ENCODE data around the gene PNRC2. TPM values are rescaled to one million over a fixed set of nuclear protein-coding genes. Genes with fewer than 3 reads are reported as not detected.

The PNRC2 gene
- total RNA-seq, 3 donors from 2014 or later, result 116 to 137 (median 121) TPM

- Histone ChIP-seq H3K4me1 (ENCODE audit: low read depth) (no peaks in the 10 kb centered on the region), H3K36me3 (ENCODE audit: low read depth) (no peaks in the 10 kb centered on the region), H3K9me3 (no peaks in the 10 kb centered on the region), H3K4me3 (no peak overlapping the region)
- TF ChIP-seq CTCF (IDR thresholded peaks at IDR 0.05), result no peak
- no peak for ATAC-seq
- intact Hi-C loops (cut with DNase I, micrococcal nuclease), result no loop called here
- DNase-seq, result no peak
Observed at GRCh38 chr1:23930270-23930669, 29.4 kb upstream of the PNRC2 start.

- Histone ChIP-seq H3K36me3 (ENCODE audit: low read depth) (no peaks in the 10 kb centered on the region), H3K9me3 (no peaks in the 10 kb centered on the region), H3K4me3 (no peak overlapping the region), H3K4me1 (ENCODE audit: low read depth) (no peaks in the 10 kb centered on the region)
- ATAC-seq, result no peak
- intact Hi-C loops (cut with DNase I, micrococcal nuclease), result no loop called here
- TF ChIP-seq CTCF (IDR thresholded peaks at IDR 0.05), result no peak
- no peak for DNase-seq
Observed at GRCh38 chr1:23930861-23931490, 28.7 kb upstream of the PNRC2 start.

- TF ChIP-seq CTCF (IDR thresholded peaks at IDR 0.05), result no peak
- ATAC-seq (no peak), DNase-seq (no peak)
- H3K36me3 ChIP-seq (ENCODE audit: low read depth), result no peaks in the 10 kb centered on the region
- intact Hi-C loops (cut with DNase I, micrococcal nuclease), result no loop called here
- no peak overlapping the region for H3K4me3 ChIP-seq
- no peaks in the 10 kb centered on the region for H3K4me1 ChIP-seq (ENCODE audit: low read depth)
- H3K9me3 ChIP-seq, result no peaks in the 10 kb centered on the region
Observed at GRCh38 chr1:23931491-23931880, 28.1 kb upstream of the PNRC2 start.

GRCh38 chr1:23936481-23937176 lies 23.0 kb upstream of the PNRC2 start:
- intact Hi-C loops (cut with DNase I, micrococcal nuclease), result no loop called here
- DNase-seq (no peak), ATAC-seq (no peak)
- TF ChIP-seq CTCF (IDR thresholded peaks at IDR 0.05), result no peak
- Histone ChIP-seq H3K36me3 (ENCODE audit: low read depth) (no peaks in the 10 kb centered on the region), H3K4me3 (no peak overlapping the region), H3K9me3 (no peaks in the 10 kb centered on the region), H3K4me1 (ENCODE audit: low read depth) (no peaks in the 10 kb centered on the region)

GRCh38 chr1:23947366-23947765 lies 12.3 kb upstream of the PNRC2 start:
- no peak for TF ChIP-seq CTCF (IDR thresholded peaks at IDR 0.05)
- intact Hi-C loops (cut with DNase I, micrococcal nuclease), result no loop called here
- H3K4me1 ChIP-seq (ENCODE audit: low read depth), result no peaks in the 10 kb centered on the region
- ATAC-seq, result no peak
- no peaks in the 10 kb centered on the region for H3K9me3 ChIP-seq
- no peak overlapping the region for H3K4me3 ChIP-seq
- no peak for DNase-seq
- H3K36me3 ChIP-seq (ENCODE audit: low read depth), result no peaks in the 10 kb centered on the region

Measured in mucosa of descending colon (tissue), 3 donors.